CD14-positive monocyte (primary cell): ENCODE measurements around the gene RETREG1. TPM values are rescaled to one million over a fixed set of nuclear protein-coding genes. Genes with fewer than 3 reads are reported as not detected.
A peak's percentile ranks its signal among the peaks of the same experiment; 100 is the strongest.

Source experiments
- DNase-seq, 3 donors: peaks; one replicate each; pipeline ENCODE4 v3.0.0-alpha.2; 2011 to 2022
- H2AFZ ChIP-seq: 2 replicates; pipeline ENCODE4 v1.6.0; 2012; ENCODE audit warnings: mild to moderate bottlenecking, low read depth, low read length, inconsistent platforms; ENCODE audit not compliant: insufficient read depth, poor library complexity, severe bottlenecking
- H3K27ac ChIP-seq, 2 donors: 1 replicate in 1 of 2; 2 replicates in 1 of 2; pipeline ENCODE4 v1.5.1; 2012 to 2013; ENCODE audit warnings: low read length in 2 of 2, control low read depth in 1 of 2, inconsistent platforms in 1 of 2, low read depth in 1 of 2, mild to moderate bottlenecking in 1 of 2
- H3K27me3 ChIP-seq, 2 donors: one replicate each; pipeline versions ENCODE4 v1.6.0 to v1.6.1; 2011 to 2013; ENCODE audit warnings: low read length in 2 of 2; ENCODE audit not compliant: control insufficient read depth in 2 of 2, insufficient read depth in 2 of 2
- H3K36me3 ChIP-seq, 2 donors: replicated peaks in 1 of 2; 1 replicate in 1 of 2; 2 replicates in 1 of 2; pipeline versions ENCODE4 v1.5.1 to v1.6.1; 2012 to 2013; ENCODE audit warnings: low read length in 2 of 2, control low read depth in 1 of 2, inconsistent platforms in 1 of 2, mild to moderate bottlenecking in 1 of 2; ENCODE audit not compliant: insufficient read depth in 2 of 2, control insufficient read depth in 1 of 2
- H3K4me1 ChIP-seq, 2 donors: 1 replicate in 1 of 2; 2 replicates in 1 of 2; pipeline versions ENCODE4 v1.5.1 to v1.6.1; 2012 to 2013; ENCODE audit warnings: low read length in 2 of 2, control low read depth in 1 of 2, inconsistent platforms in 1 of 2, mild to moderate bottlenecking in 1 of 2, moderate library complexity in 1 of 2; ENCODE audit not compliant: insufficient read depth in 2 of 2, control insufficient read depth in 1 of 2
- H3K4me2 ChIP-seq: replicated peaks from 2 replicates; pipeline ENCODE3; 2012; ENCODE audit warnings: low read length, moderate library complexity, mild to moderate bottlenecking; ENCODE audit not compliant: poor library complexity, severe bottlenecking; ENCODE audit errors: extremely low read depth
- H3K4me3 ChIP-seq, 3 experiments: fragments of 200-600 bp in 1 of 3; sonication (generic) in 1 of 3; replicated peaks in 1 of 3; 1 replicate in 2 of 3; 2 replicates in 1 of 3; pipeline ENCODE4 v1.5.1; 2011 to 2013; ENCODE audit warnings: low read length in 3 of 3, mild to moderate bottlenecking in 3 of 3, control low read depth in 2 of 3, low read depth in 2 of 3, inconsistent platforms in 1 of 3, moderate library complexity in 1 of 3
- H3K79me2 ChIP-seq: 2 replicates; pipeline ENCODE4 v1.6.0; 2012; ENCODE audit warnings: mild to moderate bottlenecking, control low read depth, inconsistent platforms, low read length, moderate library complexity; ENCODE audit not compliant: insufficient read depth
- H3K9ac ChIP-seq: 2 replicates; pipeline ENCODE4 v1.6.0; 2017; ENCODE audit warnings: low read length, mild to moderate bottlenecking; ENCODE audit not compliant: insufficient read depth, poor library complexity, severe bottlenecking
- H3K9me3 ChIP-seq, 2 donors: replicated peaks in 1 of 2; 1 replicate in 1 of 2; 2 replicates in 1 of 2; pipeline versions ENCODE4 v1.5.1 to v1.6.1; 2012 to 2013; ENCODE audit warnings: low read length in 2 of 2, control low read depth in 1 of 2; ENCODE audit not compliant: control insufficient read depth in 1 of 2, insufficient read depth in 1 of 2
- H4K20me1 ChIP-seq: 2 replicates; pipeline ENCODE4 v1.6.0; 2012; ENCODE audit warnings: mild to moderate bottlenecking, low read length, control low read depth, moderate library complexity; ENCODE audit not compliant: insufficient read depth
- H3K27ac Mint-ChIP-seq, 7 donors: one replicate each; pipeline ENCODE4 v1.8.0; 2020; ENCODE audit warnings: mild to moderate bottlenecking in 7 of 7, mixed read lengths in 7 of 7, moderate library complexity in 6 of 7, inconsistent platforms in 2 of 7
- H3K27me3 Mint-ChIP-seq, 3 donors: one replicate each; pipeline ENCODE4 v1.8.0; 2021 to 2022; ENCODE audit warnings: low read depth in 3 of 3, mild to moderate bottlenecking in 3 of 3, mixed read lengths in 3 of 3, moderate library complexity in 3 of 3, inconsistent platforms in 1 of 3
- H3K36me3 Mint-ChIP-seq, 2 donors: one replicate each; pipeline ENCODE4 v1.8.0; 2020; ENCODE audit warnings: mixed read lengths in 2 of 2, inconsistent platforms in 1 of 2, mild to moderate bottlenecking in 1 of 2
- H3K4me1 Mint-ChIP-seq: one replicate; pipeline ENCODE4 v1.8.0; 2020; ENCODE audit warnings: mild to moderate bottlenecking, mixed read lengths
- H3K4me3 Mint-ChIP-seq, 2 donors: one replicate each; pipeline ENCODE4 v1.8.0; 2020; ENCODE audit warnings: mild to moderate bottlenecking in 2 of 2, mixed read lengths in 2 of 2, moderate library complexity in 1 of 2
- H3K9me3 Mint-ChIP-seq, 7 donors: one replicate each; pipeline ENCODE4 v1.8.0; 2020 to 2022; ENCODE audit warnings: mixed read lengths in 7 of 7, mild to moderate bottlenecking in 6 of 7, moderate library complexity in 6 of 7, inconsistent platforms in 2 of 7
- WGBS: methylation state at CpG from one replicate; pipeline ENCODE4 v1.1.5; 2013; ENCODE audit warnings: missing lambda C conversion rate; ENCODE audit not compliant: insufficient coverage; 5-methylcytosine and 5-hydroxymethylcytosine counted together
- intact Hi-C, 2 donors: fragments of 100-400 bp; cut with micrococcal nuclease; formaldehyde crosslinking; loops; one replicate each; pipeline versions ENCODE4 v1.15.0 to v1.15.1; 2023
- polyA plus RNA-seq, 3 donors: library from polyadenylated mRNA; depleted of rRNA in 1 of 3; unstranded in 2 of 3; stranded (reverse) in 1 of 3; fragments of 300-500 nt in 2 of 3; fragments of >200 nt in 1 of 3; fragmentation: Illumina TruSeq in 2 of 3; gene quantifications; 1 replicate in 2 of 3; 2 replicates in 1 of 3; pipeline ENCODE4 v1.2.3, GENCODE V29; 2012 to 2021
- TF ChIP-seq, protein P1 (sequence below): fragments of 200-600 bp; IDR thresholded peaks from one replicate; pipeline ENCODE4 v1.8.0; 2022; ENCODE audit warnings: antibody characterized with exemption, mild to moderate bottlenecking

RETREG1 gene
- polyA plus RNA-seq, 3 donors = 3.5 to 6.4 (median 4.7) TPM

DNA sequence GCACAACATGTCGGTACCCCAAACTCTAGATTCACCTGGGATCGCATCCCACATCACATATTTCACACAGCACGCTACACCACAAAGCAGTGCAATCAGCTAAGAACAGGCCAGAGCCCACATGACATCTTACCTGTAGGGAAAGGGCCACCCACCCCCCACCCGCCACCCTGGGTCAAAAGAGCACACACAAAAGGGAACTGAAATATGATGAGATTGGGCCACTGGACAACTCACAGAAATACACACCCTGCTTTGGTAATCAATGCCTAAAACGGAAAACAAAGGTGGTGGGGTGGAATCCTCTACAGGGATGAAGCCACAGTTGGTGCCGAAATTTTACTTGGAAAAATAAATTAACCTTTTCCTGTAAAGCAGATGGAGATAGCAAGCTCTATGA is 13.1 kb downstream of the RETREG1 start:
- no peaks in the 10 kb centered on the region for H4K20me1 ChIP-seq
- H3K4me3 ChIP-seq = no peak overlapping the region
- WGBS = 93% methylated on average over 2 of the region's 6 CpGs
- no peak overlapping the region for H3K4me3 Mint-ChIP-seq
- H2AFZ ChIP-seq = no peak overlapping the region
- peaks cover 8 to 11% of the 10 kb centered on the region in 2 donors for H3K4me1 ChIP-seq
- TF ChIP-seq, protein P1, sequence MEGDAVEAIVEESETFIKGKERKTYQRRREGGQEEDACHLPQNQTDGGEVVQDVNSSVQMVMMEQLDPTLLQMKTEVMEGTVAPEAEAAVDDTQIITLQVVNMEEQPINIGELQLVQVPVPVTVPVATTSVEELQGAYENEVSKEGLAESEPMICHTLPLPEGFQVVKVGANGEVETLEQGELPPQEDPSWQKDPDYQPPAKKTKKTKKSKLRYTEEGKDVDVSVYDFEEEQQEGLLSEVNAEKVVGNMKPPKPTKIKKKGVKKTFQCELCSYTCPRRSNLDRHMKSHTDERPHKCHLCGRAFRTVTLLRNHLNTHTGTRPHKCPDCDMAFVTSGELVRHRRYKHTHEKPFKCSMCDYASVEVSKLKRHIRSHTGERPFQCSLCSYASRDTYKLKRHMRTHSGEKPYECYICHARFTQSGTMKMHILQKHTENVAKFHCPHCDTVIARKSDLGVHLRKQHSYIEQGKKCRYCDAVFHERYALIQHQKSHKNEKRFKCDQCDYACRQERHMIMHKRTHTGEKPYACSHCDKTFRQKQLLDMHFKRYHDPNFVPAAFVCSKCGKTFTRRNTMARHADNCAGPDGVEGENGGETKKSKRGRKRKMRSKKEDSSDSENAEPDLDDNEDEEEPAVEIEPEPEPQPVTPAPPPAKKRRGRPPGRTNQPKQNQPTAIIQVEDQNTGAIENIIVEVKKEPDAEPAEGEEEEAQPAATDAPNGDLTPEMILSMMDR = no peak
- H3K27ac Mint-ChIP-seq = no peak overlapping the region
- peaks cover 11 to 18% of the 10 kb centered on the region in 2 donors for H3K36me3 Mint-ChIP-seq
- no peaks in the 10 kb centered on the region for H3K79me2 ChIP-seq
- no peak overlapping the region for H3K4me2 ChIP-seq
- H3K27me3 ChIP-seq = no peaks in the 10 kb centered on the region
- no peak overlapping the region for H3K27ac ChIP-seq
- no peak for DNase-seq
- H3K9me3 Mint-ChIP-seq = peaks cover 0 to 6% (median 3%) of the 10 kb centered on the region in 7 donors
- peaks cover 0 to 4% (median 0%) of the 10 kb centered on the region in 3 donors for H3K27me3 Mint-ChIP-seq
- H3K36me3 ChIP-seq = peaks cover 0 to 1% of the 10 kb centered on the region in 2 donors
- intact Hi-C loops = no loop called here
- peaks cover 0 to 3% of the 10 kb centered on the region in 2 donors for H3K9me3 ChIP-seq
- H3K9ac ChIP-seq = no peak overlapping the region
- peaks cover 14% of the 10 kb centered on the region for H3K4me1 Mint-ChIP-seq

DNA sequence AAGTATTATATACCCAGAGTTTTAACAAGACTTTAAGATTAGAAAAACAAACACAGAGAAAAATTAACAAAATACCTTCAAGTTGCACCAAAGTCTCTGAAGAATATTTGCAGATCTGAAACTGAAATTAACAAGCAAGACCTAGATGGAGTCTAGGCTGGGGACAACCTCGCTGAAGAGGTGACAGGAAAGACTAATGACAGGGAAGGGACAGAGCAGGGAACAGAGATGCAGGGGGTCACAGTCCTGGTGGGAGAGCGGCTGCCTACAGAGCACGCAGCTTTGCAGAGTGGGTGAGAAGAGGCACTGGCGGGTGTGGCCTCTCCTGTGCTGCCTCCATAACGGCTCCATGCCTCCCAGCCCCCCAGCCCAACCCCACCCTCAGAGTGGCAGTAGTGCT is 13.5 kb downstream of the RETREG1 start:
- Histone ChIP-seq H3K27me3 (no peaks in the 10 kb centered on the region), H4K20me1 (no peaks in the 10 kb centered on the region), H3K79me2 (no peaks in the 10 kb centered on the region), H3K9ac (no peak overlapping the region), H3K4me1 (peaks cover 8 to 11% of the 10 kb centered on the region in 2 donors), H2AFZ (no peak overlapping the region), H3K4me3 (no peak overlapping the region), H3K9me3 (peaks cover 0 to 3% of the 10 kb centered on the region in 2 donors), H3K27ac (no peak overlapping the region), H3K36me3 (peaks cover 0 to 4% of the 10 kb centered on the region in 2 donors), H3K4me2 (no peak overlapping the region)
- 25% methylated on average over 1 of the region's 5 CpGs for WGBS
- peak overlapping the region in 2 of 7 donors; percentile 19 to 68 for H3K27ac Mint-ChIP-seq
- intact Hi-C loops = no loop called here
- peaks cover 15 to 22% of the 10 kb centered on the region in 2 donors for H3K36me3 Mint-ChIP-seq
- no peak overlapping the region for H3K4me3 Mint-ChIP-seq
- H3K27me3 Mint-ChIP-seq = peaks cover 0 to 4% (median 0%) of the 10 kb centered on the region in 3 donors
- H3K9me3 Mint-ChIP-seq = peaks cover 0 to 6% (median 3%) of the 10 kb centered on the region in 7 donors
- TF ChIP-seq, protein P1 = no peak
- no peak for DNase-seq
- H3K4me1 Mint-ChIP-seq = peaks cover 14% of the 10 kb centered on the region
